ES-I3 (cell line): Measurements from ENCODE around the gene CAPN10.

Experiments
- H3K36me3 ChIP-seq: 2 replicates; pipeline ENCODE4 v1.6.1; 2013; ENCODE audit warnings: mild to moderate bottlenecking, low read length, control low read depth, moderate library complexity; ENCODE audit not compliant: insufficient read depth
- H3K4me1 ChIP-seq: 2 replicates; pipeline ENCODE4 v1.6.1; 2013; ENCODE audit warnings: mild to moderate bottlenecking, control low read depth, low read length; ENCODE audit not compliant: insufficient read depth
- H3K9ac ChIP-seq: 2 replicates; pipeline ENCODE4 v1.6.1; 2013; ENCODE audit warnings: low read depth, mild to moderate bottlenecking, low read length, moderate library complexity
- H3K9me3 ChIP-seq: 2 replicates; pipeline ENCODE4 v1.6.1; 2013; ENCODE audit warnings: mild to moderate bottlenecking, low read length, moderate library complexity; ENCODE audit not compliant: control insufficient read depth, insufficient read depth

The CAPN10 gene

DNA sequence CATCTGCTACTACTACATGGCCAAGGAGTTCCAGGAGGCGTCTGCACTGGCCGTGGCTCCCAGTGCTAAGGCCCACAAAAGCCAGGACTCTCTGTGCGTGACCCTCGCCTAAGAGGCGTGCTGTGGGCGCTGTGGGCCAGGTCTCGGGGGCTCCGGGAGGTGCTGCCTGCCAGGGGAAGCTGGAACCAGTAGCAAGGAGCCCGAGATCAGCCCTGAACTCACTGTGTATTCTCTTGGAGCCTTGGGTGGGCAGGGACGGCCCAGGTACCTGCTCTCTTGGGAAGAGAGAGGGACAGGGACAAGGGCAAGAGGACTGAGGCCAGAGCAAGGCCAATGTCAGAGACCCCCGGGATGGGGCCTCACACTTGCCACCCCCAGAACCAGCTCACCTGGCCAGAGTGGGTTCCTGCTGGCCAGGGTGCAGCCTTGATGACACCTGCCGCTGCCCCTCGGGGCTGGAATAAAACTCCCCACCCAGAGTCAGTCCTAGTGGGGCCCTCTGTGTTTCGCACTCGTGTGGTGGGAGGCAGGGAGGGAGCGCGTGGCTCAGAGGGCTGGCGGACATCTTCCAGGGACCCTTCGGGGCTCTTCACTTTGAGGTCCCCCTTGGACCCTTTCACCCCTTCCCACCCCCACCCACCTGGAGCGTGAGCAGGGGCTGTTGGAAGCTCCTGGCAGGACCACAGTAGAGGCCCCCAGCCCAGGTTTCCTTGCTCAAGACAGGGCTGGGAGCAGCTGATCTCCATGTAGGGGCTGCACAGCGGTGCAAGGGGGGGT is 44.4 kb downstream of the CAPN10 start:
- Histone ChIP-seq H3K4me1 (no peaks in the 10 kb centered on the region), H3K9me3 (peaks cover 6% of the 10 kb centered on the region), H3K36me3 (no peaks in the 10 kb centered on the region), H3K9ac (no peak overlapping the region)

DNA sequence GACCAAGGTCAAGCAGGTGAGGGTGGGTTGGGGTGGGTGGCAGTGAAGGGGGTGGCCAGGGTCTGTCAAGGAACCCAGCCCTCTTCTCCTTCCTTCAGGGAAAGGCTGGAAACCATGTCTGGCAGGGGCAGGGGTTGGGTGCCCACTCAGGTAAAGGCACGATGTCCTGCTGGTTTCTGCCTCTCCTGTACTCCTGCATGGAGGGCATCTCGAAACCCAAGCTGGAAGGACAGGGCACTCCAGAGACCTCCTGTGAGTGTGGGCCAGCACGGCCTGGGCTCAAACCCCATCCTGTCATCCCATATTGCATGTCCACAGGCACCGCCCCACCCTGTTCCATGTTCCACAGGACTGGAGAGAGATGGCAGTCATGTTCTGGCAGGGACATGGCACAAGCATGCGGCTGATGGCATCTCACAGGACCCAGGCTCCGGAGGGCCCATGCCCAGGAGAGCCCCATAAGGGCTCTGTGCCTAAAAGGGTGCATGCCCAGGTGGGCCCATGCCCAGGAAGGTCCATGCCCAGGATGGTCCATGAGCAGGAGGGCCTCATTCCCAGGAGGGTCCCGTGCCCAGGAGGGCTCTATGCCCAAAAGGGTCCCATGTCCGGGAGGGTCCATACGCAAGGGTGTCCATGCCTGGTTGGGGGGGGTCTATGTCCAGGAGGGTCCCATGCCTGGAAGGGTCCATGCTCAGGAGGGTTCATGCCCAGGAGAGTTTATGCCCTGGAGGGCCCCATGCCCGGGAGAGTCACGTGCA is 45.2 kb downstream of the CAPN10 start:
- Histone ChIP-seq H3K4me1 (no peaks in the 10 kb centered on the region), H3K9me3 (peaks cover 6% of the 10 kb centered on the region), H3K9ac (no peak overlapping the region), H3K36me3 (no peaks in the 10 kb centered on the region)

DNA sequence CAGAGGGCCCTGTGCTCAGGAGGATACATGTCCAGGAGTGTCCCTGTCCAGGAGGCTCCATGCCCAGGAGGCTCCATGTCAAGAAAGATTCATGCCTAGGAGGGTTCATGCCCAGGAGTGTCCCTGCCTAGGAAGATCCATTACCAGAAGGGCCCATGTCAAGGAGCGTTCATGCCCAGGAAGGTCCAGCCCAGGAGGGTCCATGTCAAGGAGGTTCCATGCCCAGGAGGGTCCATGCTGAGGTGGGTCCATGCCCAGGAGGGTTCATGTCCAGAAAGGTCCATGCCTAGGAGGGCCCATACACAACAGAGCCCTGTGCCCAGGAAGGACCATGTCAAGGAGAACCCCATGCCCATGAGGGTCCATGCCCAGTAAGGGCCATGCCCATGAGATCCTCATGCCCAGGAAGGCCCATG is 45.8 kb downstream of the CAPN10 start:
- no peaks in the 10 kb centered on the region for H3K36me3 ChIP-seq
- peaks cover 6% of the 10 kb centered on the region for H3K9me3 ChIP-seq
- no peak overlapping the region for H3K9ac ChIP-seq
- no peaks in the 10 kb centered on the region for H3K4me1 ChIP-seq

DNA sequence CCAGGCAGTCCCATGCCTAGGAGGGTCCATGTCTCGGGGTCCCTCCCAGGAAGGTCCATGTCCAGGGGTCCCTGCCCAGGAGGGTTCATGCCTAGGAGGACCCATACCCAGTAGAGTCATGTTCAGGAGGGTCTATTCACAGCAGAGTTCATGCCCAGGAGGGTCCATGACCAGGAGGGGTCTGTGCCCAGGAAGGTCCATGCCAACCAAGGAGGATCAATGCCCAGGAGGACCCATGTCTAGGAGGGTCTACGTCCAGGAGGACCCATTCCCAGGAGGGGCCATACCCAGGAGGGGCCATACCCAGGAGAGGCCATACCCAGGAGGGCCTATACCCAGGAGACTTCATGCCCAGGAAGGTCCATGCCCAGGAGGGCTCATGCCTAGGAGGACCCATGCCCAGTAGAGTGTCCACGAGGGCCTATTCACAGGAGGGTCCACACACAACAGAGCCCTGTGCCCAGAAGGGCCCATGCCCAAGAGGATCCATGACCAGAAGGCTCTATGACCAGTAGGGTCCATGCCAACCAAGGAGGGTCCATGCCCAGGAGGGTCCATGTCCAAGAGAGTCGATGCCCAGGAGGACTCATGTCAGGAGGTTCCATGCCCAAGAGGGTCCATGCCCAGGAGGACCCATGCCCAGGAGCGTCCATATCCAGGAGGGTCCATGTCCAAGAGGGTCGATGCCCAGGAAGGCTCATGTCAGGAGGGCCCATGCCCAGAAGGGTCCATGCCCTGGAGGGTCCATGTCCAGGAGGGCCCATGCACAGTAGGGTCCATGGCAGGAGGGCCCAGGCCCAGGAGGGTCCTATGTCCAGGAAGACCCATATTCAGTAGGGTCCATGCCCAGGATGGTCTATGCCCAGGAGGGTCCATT is 48.8 kb downstream of the CAPN10 start:
- peaks cover 6% of the 10 kb centered on the region for H3K9me3 ChIP-seq
- H3K9ac ChIP-seq: no peak overlapping the region
- H3K4me1 ChIP-seq: no peaks in the 10 kb centered on the region

DNA sequence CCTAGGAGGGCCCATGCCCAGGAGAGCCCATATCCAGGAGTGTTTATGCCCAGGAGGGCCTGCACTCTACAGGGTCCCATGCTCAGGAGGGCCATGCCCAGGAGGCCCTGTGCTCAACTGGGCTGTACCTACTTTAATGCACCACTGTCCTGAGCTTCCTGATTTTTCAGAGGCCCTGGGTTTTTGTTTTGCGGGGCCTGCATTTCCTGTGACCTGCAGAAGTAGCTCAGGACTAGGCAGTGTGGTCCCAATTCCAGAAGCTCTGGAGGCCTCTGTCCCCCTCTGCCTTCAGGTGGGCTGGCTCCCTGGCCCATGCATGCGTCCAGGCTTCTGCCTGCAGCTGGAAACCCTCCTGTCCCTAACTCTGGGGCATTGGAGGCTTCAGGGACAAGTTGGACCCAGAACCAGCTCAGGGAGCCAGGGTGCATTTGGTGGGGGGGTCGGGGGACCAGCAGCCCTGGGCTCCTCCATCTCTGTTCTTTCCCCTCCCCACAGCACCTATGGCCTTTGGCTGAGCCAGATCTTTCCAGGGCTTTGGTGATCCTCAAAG is 49.5 kb downstream of the CAPN10 start:
- Histone ChIP-seq H3K4me1 (no peaks in the 10 kb centered on the region), H3K9ac (no peak overlapping the region), H3K9me3 (peaks cover 6% of the 10 kb centered on the region), H3K36me3 (no peaks in the 10 kb centered on the region)

More for the DNA sequence above, 48.8 kb downstream of the CAPN10 start:
- H3K36me3 ChIP-seq: no peaks in the 10 kb centered on the region

DNA sequence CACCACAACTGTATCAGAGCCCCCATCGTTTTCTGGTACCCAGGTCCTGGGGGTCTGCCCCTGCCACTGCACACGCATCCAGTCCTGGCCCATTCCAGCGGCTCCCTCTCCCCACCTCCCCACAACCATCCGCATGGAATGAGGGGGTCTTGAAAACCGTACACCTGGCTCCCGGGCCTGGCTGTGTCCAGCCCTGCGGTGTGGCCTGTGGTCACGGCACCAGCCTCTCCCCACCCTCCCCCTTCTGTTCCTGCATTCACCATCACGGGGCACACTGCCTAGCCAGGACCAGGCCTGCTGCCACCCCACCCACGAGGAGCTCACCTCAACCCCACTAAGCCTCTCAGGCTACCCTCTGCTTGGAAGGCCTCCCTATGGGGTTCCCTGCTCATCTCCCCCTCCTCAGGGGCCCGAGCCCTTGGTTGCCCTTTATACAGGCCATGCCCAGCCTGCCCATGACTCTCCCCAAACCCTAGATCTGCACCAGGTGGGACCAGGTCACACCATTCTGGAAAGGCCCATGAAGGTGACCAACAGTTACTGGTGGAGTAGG is 50.1 kb downstream of the CAPN10 start:
- no peaks in the 10 kb centered on the region for H3K36me3 ChIP-seq
- H3K9ac ChIP-seq: no peak overlapping the region
- H3K4me1 ChIP-seq: no peaks in the 10 kb centered on the region
- H3K9me3 ChIP-seq: peaks cover 6% of the 10 kb centered on the region

DNA sequence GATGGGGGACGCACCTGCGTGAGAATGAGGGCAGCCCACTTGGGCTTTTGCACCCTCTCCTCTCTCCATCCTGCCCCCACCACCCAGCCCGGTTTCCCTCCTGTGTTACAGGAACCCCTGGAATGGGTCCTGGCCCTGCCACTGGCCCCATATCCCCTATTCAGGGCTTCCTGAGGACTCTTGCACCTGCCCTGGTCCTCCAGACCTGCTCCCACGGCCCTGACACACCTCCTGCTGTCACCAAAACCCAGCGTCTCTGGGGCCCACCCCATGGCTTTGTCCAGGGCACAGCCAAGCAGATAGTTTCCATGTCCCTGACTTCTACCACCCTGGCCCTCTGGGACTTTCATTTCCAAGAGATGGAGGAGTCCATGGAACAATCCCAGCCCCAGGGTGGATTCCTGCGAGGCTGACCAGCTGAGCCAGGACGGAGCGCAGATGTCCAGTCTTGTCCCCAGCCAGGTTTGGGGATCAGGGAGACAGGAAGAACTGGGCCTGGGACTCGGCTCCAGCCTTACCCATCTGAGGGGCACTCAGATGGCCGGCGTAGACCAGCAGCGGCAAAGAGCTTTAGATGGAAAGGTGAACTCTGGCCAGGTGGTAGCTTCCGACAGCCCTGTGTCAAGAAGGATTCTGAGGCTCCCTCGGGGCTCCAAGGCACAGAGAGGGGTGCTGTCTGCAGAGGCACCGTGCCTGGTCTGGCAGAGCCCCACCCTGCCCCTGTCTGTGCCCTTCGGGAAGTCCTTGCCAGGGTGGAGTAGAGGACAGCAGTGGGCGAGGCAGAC is 50.8 kb downstream of the CAPN10 start:
- H3K9ac ChIP-seq: no peak overlapping the region
- H3K4me1 ChIP-seq: no peaks in the 10 kb centered on the region
- no peaks in the 10 kb centered on the region for H3K36me3 ChIP-seq
- peaks cover 6% of the 10 kb centered on the region for H3K9me3 ChIP-seq

DNA sequence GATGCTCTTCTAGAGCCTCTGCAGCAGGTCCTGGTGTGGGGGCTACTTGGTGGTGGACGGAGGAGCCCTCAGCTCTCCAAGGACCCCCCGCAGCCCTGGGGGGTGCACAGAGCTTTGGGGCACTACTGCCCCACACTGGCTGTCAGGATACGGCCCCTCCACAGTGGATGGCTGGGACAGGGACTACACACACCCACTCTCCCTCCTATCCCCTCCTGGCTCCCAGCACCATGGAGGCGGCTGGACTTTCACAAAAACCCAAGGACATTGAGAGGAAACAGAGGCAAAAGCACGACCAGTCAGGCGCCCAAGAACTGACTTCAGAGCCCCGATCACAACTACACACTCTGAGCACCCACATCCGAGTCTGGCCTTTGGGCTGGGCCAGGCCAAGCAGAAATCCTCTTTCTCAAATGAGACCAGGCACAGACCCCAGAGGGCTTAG is 51.4 kb downstream of the CAPN10 start:
- no peaks in the 10 kb centered on the region for H3K4me1 ChIP-seq
- H3K9me3 ChIP-seq: peaks cover 6% of the 10 kb centered on the region
- no peak overlapping the region for H3K9ac ChIP-seq

DNA sequence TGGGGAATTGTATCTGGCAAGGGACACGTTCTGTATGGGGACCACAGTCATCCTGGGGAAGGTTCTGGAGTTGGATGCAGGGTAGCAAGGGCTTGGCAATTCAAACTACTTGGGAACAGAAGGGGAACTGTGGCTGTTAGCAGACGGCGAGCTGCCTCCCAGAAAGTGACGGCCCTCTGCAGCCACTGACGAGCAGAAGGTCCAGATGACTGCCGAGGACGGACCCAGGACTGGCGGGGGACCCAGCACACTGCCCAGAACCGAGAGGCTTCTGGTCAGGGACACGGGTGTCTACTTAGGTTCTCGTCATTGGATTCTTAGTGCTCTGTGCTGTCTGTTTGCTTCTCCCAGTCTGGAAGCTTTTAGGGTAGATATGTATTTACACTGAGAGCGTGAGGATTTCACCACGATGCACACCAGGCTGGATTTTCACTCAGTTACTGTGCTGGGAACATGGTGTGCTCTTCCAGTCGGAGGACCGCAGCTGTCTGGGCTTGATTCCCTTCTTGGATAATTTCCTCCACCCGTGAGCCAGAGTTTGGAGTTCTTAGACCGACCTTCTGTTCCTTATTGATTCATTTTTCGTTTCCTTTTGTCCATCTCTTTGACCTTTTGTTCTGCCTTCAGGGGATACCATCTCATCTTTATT is 52.1 kb downstream of the CAPN10 start:
- H3K9me3 ChIP-seq: peaks cover 6% of the 10 kb centered on the region
- no peaks in the 10 kb centered on the region for H3K4me1 ChIP-seq
- no peak overlapping the region for H3K9ac ChIP-seq
- H3K36me3 ChIP-seq: no peaks in the 10 kb centered on the region

More for the DNA sequence above, 51.4 kb downstream of the CAPN10 start:
- no peaks in the 10 kb centered on the region for H3K36me3 ChIP-seq

DNA sequence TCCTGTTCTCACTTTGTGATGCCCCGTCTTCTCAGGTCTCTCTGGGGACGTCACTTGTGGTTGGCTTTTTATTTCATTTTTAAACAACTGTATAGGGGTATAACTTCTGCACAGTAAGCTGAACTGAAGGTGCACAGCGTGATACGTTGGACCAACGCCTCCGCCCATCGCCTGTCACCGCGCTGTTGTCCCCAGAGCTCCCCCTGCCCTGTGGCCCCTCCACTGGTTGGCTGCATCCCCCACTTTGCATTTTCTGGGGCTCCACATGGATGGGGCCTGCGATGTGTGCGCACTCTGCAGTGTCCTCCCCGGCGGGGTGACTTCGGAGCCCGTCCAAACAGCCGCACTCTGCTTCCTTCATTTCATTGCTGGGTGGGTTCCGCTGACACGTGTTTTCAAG is 53.0 kb downstream of the CAPN10 start:
- 0 out of 2 replicates have a peak, but pooled peaks cover 2% of the 10 kb centered on the region for H3K9me3 ChIP-seq
- no peak overlapping the region for H3K9ac ChIP-seq
- H3K4me1 ChIP-seq: no peaks in the 10 kb centered on the region
- no peaks in the 10 kb centered on the region for H3K36me3 ChIP-seq

DNA sequence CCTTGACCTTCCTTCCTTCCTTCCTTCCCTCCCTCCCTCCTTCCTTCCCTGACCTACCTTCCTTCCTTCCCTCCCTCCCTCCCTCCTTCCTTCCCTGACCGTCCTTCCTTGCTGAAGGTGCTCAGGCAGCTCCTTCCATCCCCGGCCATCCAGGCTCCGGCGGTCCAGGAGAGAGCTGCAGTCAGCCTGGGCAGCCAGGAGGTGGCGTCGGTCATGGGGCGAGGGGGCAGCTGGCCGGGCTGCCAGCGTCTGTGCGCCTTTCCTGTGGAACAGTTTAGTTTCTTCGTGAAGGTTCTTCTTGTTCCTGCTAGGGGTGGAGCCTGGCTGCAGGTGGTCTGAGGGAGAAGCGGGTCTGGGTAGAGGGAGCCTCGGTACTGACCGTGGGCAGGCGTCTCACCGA is 54.4 kb downstream of the CAPN10 start:
- no peaks in the 10 kb centered on the region for H3K9me3 ChIP-seq
- no peak overlapping the region for H3K9ac ChIP-seq
- no peaks in the 10 kb centered on the region for H3K36me3 ChIP-seq
- H3K4me1 ChIP-seq: no peaks in the 10 kb centered on the region

DNA sequence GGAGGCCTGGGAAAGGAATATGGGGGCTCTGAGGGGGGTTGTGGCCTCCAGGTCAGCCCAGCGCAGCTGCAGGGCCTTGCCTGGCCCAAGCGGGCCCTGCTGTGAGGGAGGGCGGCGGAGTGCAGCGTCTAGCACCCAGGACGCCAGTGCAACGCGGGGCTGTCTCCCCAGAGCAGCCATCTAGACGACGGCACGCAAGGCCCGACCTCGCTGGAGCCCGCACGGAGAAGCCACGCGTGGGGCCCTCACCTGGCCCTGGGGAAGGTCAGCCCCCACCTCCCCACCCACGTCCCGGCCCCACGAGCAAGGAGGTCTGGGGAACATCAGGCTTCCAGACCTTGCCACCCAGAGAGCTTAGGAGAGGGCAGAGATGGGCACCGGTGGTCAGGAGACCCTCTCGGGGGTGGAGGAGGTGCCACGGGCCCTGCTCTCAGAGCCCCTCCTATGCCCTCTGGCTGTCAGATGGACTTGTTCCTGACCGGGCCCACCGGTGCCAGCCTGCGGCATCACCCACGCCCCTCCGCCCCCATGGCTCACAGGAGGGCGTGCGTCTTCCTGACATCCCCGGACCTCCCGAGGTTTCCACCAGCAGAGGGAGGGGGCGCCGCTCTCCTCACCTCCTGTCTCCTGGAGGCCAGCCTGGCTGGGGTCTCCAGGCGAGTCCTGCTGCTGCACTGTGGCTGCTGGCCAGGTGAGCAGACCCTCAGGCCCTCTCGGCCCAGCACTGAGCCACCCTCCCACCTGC is 55.7 kb downstream of the CAPN10 start:
- no peaks in the 10 kb centered on the region for H3K4me1 ChIP-seq
- H3K9ac ChIP-seq: no peak overlapping the region
- H3K36me3 ChIP-seq: no peaks in the 10 kb centered on the region
- H3K9me3 ChIP-seq: no peaks in the 10 kb centered on the region
